ENCODE measurements around the gene MYO9B.
A peak's percentile ranks its signal among the peaks of the same experiment; 100 is the strongest.

MYO9B gene

DNA sequence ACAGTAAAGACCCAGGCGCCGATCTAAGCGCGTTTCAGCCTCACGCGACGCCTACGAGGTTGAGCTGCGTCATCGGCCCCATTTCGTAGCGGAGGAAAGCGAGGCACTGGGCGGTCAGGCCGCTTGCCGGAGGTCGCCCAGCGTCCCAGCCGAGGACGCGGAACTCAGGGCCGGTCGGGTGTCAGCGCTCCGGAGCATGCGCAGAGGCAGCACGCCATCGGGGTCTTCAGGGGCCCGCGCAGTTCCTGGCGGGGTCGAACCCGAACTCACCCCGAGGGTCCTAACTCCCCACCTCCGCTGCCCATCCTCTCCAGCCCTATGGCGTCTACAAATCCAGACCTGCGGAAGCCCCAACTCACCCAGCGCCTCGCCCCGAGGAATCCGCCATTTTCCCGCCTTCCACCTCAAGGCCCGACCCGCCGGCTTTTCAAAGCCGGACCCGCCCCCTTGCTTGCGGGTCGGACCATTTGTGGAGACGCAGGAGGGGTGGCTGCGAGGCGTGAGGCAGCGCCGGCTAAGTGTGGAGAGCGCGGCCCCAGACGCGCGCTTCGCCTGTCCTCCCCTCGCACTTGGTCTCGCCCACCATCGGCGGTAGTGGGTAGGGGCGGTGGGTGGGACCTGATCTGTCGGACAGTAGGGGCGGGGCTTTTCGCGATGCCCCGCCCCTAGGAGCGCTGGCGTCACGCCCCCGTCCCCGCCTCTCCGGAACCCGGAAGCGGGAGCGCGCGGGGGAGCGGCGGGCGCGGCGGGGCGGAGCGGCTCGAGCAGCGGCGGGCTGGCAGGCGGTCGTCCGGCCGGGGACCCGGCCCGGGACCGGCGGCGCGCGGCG is at the start of gene MYO9B, which contains the start of gene HAUS8:
Gene MYO9B, plus strand, starts transcription at position 743 of the 829 bp plus-strand sequence. CDS start 25,941 bp downstream, outside the sequence.
Gene HAUS8, minus strand, starts transcription at position 418 of the 829 bp plus-strand sequence. Its CDS starts 30 bp downstream, at position 388.
- peak; percentile 95 to 99 (median 98) for DNase-seq

DNA sequence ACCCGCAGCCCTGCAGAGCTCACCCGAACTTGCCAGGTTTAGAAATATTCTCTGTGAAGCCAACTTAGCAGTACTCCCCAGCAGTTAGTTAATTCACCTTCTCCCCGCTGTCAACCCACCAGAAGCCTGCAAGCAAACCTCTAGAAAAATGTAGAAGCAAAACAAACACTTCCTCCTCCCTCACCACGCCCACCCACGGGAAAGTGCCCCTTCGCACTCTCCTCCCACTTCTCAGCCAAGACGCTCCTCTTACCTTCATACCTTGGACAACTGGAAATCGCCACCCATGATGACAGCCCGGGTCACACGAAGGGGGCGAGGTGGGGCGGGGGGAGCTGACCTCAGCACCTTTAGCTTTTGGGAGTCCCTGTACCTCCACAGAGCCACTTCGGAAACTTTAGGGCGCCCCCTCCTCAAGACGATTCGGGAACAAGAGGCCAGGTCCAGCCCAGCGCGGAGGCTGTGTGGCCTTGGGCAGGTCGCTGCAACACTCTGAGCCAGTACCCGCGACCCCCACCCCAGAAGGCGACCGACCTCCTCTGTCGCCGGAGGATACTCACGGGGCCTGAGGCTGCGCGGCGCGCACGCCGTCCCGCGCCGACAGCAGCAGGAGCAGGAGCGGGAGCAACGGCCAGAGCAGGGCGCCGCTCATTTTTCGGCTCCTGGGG is 49.5 kb upstream of the MYO9B start:
- DNase-seq = no peak

- no peak for DNase-seq
Observed at GRCh38 chr19:17026706-17027534, 48.7 kb upstream of the MYO9B start, which contains the start of gene CPAMD8. TSS of gene CPAMD8 (minus strand) at chr19:17026810. CDS start at chr19:17026642, 168 bp downstream.

DNA sequence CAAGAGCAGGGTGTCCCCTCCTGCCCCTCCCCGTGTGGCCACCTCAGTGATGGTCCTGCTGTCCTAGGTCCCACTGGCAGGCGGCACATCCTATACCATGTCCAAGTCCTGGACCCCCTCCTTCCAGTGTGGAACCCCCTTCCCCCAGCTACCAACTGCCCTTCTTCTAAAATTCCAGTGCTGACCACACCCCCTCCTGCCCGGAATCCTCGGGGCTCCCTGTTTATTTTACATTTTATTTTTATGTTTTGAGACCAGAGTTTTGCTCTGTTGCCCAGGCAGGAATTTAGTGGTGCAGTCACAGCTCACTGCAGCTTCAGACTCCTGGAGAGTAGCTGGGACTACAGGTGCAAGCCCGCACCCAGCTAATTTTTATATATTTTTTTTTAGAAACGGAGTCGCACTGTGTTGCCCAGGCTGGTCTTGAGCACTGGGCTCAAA is 48.0 kb upstream of the MYO9B start:
- no peak for DNase-seq

- DNase-seq = no peak
Observed at GRCh38 chr19:17031741-17032140, 43.8 kb upstream of the MYO9B start.

DNA sequence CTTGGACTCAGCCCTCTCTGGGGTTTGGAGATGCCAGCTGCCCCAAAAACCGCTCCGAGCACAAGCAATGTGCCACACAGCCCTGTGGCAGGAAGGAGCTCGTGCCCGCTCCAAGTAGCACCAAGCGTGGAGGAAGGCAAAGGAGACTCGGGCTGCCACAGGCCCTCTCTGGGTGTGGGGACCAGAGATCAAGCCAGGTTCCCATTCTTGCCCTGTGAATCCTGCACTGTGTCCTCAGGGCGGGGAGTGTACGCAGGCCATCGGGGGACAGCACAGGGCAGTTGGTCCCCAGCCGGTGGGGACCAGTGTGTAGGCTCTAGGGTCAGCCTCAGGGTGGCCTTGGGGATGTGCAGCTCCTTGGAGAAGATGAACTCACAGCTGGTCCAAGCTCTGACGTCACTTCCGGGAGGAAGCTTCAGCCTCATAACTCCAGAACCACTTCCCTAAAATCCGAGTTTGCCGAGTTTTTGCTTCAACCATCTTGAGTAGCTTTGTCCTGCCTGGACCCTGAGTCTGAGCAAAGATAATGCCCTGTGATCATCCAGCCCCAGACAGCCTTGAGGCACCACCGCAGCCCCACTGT is 39.6 kb upstream of the MYO9B start:
- no peak for DNase-seq

DNA sequence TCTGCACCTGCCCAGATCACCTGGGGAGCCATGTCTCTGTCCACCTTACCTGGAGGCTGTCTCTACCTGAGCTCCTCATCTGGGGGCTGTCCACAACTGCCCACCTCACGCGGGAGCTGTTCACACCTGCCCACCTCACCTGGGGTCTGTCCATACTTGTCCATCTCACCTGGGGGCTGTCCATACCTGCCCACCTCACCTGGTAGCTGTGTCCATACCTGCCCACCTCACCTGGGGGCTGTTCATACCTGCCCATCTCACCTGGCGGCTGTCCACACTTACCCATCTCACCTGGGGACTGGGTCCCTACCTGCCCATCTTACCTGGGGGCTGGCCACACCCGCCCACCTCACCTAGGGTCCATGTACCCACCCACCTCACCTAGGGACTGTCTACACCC is 38.9 kb upstream of the MYO9B start:
- DNase-seq = no peak

DNA sequence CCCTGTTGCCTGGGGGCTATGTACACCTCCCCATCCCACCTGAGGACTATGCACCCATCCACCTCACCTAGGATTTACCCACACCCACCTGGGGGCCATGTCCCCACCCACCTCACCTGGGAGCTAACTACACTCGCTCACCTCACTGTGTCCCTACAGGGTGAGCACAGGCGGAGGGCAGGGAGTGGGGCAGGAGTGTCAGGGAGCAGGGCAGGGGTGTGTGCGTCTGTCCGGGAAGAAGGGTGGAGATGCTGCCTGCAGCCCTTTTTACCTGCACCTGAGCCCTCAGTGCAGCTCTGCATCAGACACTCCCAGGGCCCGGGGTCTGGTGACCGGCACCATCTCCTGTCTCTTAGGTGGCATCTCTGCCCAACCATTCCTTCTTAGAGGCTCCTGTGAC is 38.4 kb upstream of the MYO9B start:
- no peak for DNase-seq

DNA sequence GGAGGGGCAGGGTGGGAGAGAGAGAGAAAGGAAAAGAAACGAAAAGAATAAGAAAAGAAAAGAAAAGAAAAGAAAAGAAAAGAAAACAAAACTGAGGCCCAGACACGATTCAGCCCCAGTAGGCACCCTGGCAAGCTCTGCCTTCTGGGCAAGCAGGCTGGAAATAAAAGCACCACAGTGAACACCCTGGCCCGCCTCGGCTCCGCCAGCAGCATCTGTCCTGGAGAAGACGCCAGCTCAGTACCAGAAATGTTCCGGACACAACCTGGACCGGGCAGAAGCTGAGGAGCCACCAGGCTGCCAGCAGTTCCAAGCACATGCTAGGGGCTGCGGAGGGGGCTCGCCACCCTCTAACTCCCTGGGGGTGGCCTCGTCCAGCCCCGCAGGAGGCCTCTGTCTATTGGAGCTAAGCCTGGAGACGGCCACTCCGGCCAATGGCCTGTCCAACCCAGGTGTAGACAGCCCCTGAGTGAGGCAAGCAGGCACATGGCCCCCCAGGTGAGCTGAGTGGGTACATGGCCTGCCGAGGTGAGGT is 37.5 kb upstream of the MYO9B start:
- DNase-seq = no peak

DNA sequence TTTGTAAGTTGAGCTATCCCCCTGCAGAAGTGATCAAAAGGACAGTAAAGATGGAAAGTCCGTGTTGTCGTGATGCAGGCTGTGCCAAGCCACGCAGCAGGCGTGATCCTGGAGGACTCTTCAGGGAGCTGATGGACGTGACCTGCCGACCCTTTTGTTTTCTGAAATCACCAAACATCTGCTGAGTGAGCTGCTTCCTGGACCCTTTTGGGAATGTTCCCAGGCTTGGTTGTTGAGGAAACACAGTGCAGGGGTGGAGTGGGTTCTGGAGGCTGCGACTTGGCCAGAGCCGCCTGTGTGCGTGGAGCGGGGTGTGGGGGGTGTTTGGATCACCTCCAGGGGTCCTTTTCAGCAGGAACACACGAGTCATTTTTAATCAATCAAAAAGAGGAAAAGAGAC is 33.6 kb upstream of the MYO9B start:
- DNase-seq = peak in 2 of 3 experiments; percentile 45 to 67

- DNase-seq = no peak
Observed at GRCh38 chr19:17043744-17044143, 31.8 kb upstream of the MYO9B start.

- no peak for DNase-seq
Observed at GRCh38 chr19:17045907-17046502, 29.6 kb upstream of the MYO9B start.

DNA sequence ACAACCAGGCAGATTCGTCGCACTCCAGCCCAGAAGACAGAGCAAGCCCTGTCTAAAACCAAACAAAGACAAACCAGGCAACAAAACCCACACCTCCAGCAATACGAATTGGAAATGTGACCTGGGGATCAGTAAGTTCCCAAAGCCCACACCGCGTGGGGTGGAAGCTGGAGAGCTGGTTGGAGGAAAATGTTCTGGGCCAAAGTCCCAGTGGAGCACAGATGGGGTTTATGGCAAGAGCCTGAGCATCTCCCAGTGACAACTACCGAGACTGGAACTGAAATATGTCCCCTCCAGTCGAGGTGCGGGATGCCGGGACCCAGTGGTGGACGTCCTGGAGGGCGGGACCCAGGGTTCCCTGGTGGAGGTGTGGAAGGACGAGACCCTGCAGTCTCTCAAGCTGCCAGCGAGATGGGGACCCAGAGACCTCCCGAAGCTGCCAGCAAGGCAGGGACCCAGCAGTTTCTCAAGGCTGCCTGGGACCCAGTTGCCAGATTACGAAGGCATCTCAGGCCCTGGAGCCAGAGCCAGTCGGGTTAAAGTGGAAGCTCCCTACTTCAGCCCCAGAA is 26.6 kb upstream of the MYO9B start:
- DNase-seq = no peak

DNA sequence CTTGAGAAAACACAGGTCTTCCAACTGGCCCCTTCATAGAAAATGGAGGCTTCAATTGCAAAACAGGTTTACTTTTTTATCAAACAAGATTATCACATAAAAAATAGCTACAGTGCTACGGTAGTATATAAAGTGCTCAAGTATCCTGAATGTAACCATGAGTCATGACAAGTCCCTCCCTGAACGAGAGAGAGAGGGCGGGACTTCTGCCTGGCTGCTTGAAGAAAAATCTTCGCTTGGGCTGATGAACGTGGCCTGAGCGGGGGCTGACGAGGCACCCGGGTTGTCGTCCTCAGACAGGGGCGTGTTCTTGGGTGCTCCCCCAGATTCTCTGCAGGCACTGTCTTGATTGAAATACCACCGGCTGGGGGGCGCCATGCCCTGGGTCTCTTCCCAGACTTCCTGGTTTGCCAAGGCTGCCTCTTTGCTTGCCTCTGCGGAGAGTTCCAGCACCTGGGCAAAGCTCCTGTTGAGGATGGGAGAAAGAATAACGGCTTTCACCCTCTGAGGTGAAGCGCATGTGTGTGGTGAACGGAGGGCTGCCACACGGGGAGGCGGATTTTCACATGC is 25.8 kb upstream of the MYO9B start:
- no peak for DNase-seq

DNA sequence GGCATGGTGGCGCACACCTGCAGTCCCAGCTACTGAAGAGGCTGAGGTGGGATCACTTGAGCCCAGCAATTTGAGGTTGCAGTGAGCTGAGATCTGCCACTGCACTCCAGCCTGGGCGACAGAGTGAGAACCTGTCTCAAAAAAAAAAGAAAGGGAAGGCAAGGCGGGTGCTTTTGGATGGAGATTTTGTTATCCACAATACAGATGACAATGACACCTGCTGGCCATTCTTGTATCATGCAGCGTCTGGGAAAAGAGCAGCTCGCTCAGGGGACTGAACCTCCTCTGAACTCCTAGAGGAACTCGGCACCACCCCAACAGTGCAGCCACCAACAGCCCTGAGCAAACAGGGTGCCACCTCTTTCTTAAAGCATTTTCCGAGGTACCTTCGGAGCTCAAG is 23.1 kb upstream of the MYO9B start:
- peak in 1 of 3 experiments; percentile 42 for DNase-seq

- DNase-seq = no peak
Observed at GRCh38 chr19:17054746-17055145, 20.8 kb upstream of the MYO9B start.

- DNase-seq = no peak
Observed at GRCh38 chr19:17055636-17056035, 19.9 kb upstream of the MYO9B start.

DNA sequence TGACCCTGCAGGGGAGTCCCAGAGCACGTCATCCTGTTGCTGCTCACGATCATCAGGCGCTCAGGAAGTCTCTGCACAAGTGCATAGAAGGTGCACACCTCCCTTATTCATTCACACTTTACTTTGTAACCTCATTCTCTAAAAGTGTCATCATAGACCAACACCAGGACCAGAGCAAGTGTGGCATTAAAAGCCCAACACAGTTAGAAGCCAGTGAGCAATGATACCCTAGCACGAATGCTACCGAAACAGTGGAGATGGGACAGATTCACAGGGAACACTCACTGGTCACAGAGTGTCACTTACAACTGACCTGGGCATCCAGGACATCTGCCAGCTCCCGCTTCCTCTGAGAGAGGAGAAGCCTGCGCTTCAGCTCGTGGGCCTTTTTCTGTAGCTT is 17.3 kb upstream of the MYO9B start:
- peak in 2 of 3 experiments; percentile 43 to 54 for DNase-seq

- no peak for DNase-seq
Observed at GRCh38 chr19:17060802-17061201, 14.8 kb upstream of the MYO9B start.

DNA sequence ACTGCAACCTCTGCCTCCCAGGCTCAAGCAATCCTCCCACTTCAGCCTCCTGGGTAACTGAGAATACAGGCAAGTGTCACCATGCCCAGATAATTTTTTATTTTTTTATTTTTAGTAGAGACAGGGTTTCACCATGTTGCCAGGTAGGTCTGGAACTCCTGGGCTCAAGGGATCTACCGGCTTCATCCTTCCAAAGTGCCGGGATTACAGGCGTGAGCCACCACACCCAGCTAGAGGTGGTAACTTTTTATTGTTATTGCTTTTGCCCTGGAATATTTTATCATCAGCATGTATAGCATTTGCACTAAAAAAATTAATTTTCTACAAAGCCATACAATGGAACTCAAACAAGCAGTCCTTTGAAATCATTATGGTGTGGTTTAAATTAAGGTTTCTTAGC is 14.4 kb upstream of the MYO9B start:
- DNase-seq = no peak

DNA sequence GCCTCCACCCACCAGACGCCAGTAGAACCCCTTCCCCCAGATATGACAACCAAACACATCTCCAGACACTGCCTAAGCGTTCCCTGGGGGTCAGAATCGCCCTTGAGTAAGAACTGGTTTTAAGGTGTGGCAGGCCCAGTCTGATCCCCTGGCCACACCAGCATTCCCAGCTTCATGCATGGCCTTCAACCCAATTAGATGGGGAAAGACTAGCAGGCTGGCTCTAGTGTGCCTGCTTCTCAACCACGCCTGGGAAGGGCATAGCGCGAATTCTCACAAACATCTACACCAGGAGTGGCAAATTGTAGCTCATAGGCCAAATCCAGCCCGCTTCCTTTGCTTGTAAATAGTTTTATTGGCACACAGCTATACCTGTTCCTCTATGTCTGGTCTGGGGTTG is 13.9 kb upstream of the MYO9B start:
- DNase-seq = no peak
